K562 (cell line): ENCODE results near the gene TSPAN1. TPM values are rescaled to one million over a fixed set of nuclear protein-coding genes. Genes with fewer than 3 reads are reported as not detected.

Source experiments
- BRF1 ChIP-seq: IDR thresholded peaks from 3 replicates; pipeline ENCODE4 v1.6.1; 2011; ENCODE audit warnings: borderline replicate concordance, mild to moderate bottlenecking; ENCODE audit not compliant: insufficient read length; ENCODE audit errors: extremely low read depth
- CREB3 ChIP-seq: fragments of 450-650 bp; conservative IDR thresholded peaks from 2 replicates; pipeline ENCODE4 v1.6.1; 2016; ENCODE audit warnings: missing genetic modification characterization, low read depth, mild to moderate bottlenecking, missing compliant biosample characterization, moderate library complexity
- CTCF ChIP-seq, 3 experiments: IDR thresholded peaks in 2 of 3; conservative IDR thresholded peaks in 1 of 3; 2 replicates each; pipeline ENCODE4 v1.5.1; 2011 to 2012; ENCODE audit warnings: low read length in 3 of 3, mild to moderate bottlenecking in 3 of 3, control low read depth in 2 of 3, improper control_type of control experiment in 1 of 3, inconsistent platforms in 1 of 3, low read depth in 1 of 3, mixed read lengths in 1 of 3, moderate library complexity in 1 of 3; ENCODE audit not compliant: insufficient read depth in 2 of 3
- CXXC5 ChIP-seq: fragments of 250-450 bp; sonication (Bioruptor Pico); IDR thresholded peaks from 2 replicates; pipeline ENCODE4 v1.8.0; 2022; ENCODE audit warnings: inconsistent platforms, mild to moderate bottlenecking, moderate library complexity
- ERF ChIP-seq: fragments of 450-650 bp; formaldehyde crosslinking; IDR thresholded peaks from 2 replicates; pipeline ENCODE4 v1.4.0; 2020; ENCODE audit warnings: mild to moderate bottlenecking, mixed read lengths
- GATA2 ChIP-seq: sonication (generic); formaldehyde crosslinking; IDR thresholded peaks from 2 replicates; pipeline ENCODE4 v1.4.0; 2020; ENCODE audit warnings: mild to moderate bottlenecking, missing genetic modification reagents
- GTF2B ChIP-seq: IDR thresholded peaks from 2 replicates; pipeline ENCODE4 v1.6.1; 2011; ENCODE audit not compliant: insufficient read length; ENCODE audit errors: extremely low read depth
- GTF3C2 ChIP-seq: IDR thresholded peaks from 3 replicates; pipeline ENCODE4 v1.6.1; 2011; ENCODE audit warnings: borderline replicate concordance, mild to moderate bottlenecking, moderate library complexity; ENCODE audit not compliant: insufficient read length; ENCODE audit errors: extremely low read depth
- HBP1 ChIP-seq: fragments of 450-650 bp; formaldehyde crosslinking; IDR thresholded peaks from 2 replicates; pipeline ENCODE4 v1.4.0; 2022; ENCODE audit warnings: missing genetic modification characterization
- HDAC6 ChIP-seq: IDR thresholded peaks from 2 replicates; pipeline ENCODE4 v1.6.1; 2012; ENCODE audit warnings: low read depth, mild to moderate bottlenecking, control low read depth, inconsistent platforms, low read length, moderate library complexity
- HOXB6 ChIP-seq: fragments of 250-450 bp; sonication (Bioruptor Pico); IDR thresholded peaks from 2 replicates; pipeline ENCODE4 v1.5.1; 2022; ENCODE audit warnings: mild to moderate bottlenecking, borderline replicate concordance
- PKNOX1 ChIP-seq: fragments of 450-650 bp; IDR thresholded peaks from 2 replicates; pipeline ENCODE4 v1.6.1; 2016
- RNF2 ChIP-seq: sonication (generic); IDR thresholded peaks from 2 replicates; pipeline ENCODE4 v1.6.1; 2016
- SREBF2 ChIP-seq: sonication (generic); formaldehyde crosslinking; IDR thresholded peaks from 2 replicates; pipeline ENCODE4 v1.4.0; 2020; ENCODE audit warnings: mild to moderate bottlenecking, missing genetic modification reagents
- ZBTB26 ChIP-seq: fragments of 450-650 bp; formaldehyde crosslinking; IDR thresholded peaks from 2 replicates; pipeline ENCODE4 v1.4.0; 2022; ENCODE audit warnings: missing genetic modification characterization
- ZNF431 ChIP-seq: sonication (generic); formaldehyde crosslinking; IDR thresholded peaks from 2 replicates; pipeline ENCODE4 v1.8.0; 2022; ENCODE audit warnings: mild to moderate bottlenecking, missing genetic modification reagents
- ZNF551 ChIP-seq: fragments of 250-450 bp; sonication (Bioruptor Pico); IDR thresholded peaks from 2 replicates; pipeline ENCODE4 v1.5.0; 2021; ENCODE audit warnings: mild to moderate bottlenecking, moderate library complexity
- polyA plus RNA-seq, 8 experiments: library from polyadenylated mRNA; depleted of rRNA in 4 of 8; stranded (reverse) in 5 of 8; unstranded in 3 of 8; fragments of >200 nt; fragmentation: Nextera tagmentation in 2 of 8; fragmentation: Illumina TruSeq in 1 of 8; extraction: Ambion mirVana in 2 of 8; extraction: Trizol in 1 of 8; gene quantifications; 2 replicates each; pipeline versions ENCODE4 v1.2.1 to v1.2.3, GENCODE V29; 2011 to 2014; ENCODE audit warnings: inconsistent platforms in 1 of 8, missing spikeins in 1 of 8
- total RNA-seq, 7 experiments: library from RNA; depleted of rRNA in 6 of 7; stranded (reverse); fragments of >200 nt in 6 of 7; fragmentation: Illumina TruSeq in 2 of 7; extraction: Trizol in 2 of 7; gene quantifications; 2 replicates each; pipeline versions ENCODE4 v1.2.1 to v1.2.3, GENCODE V29; 2011 to 2021; ENCODE audit warnings: low replicate concordance in 1 of 7

Gene TSPAN1
- total and polyA plus RNA-seq, 9 of the 15 experiments (the other 6 are each of a cell fraction or from before 2014, with no cell fraction given), result 0.58 TPM; not detected in 8

- TF ChIP-seq RNF2, result no peak
- TF ChIP-seq GATA2 (CRISPR knock-in tag), result no peak
- no peak for TF ChIP-seq GTF2B
- TF ChIP-seq ZNF431 (CRISPR knock-in tag), result no peak; the same call in 1 of the 2 replicates
- 0 out of 2 replicates have a peak, but pooled peaks have one; percentile 4 for TF ChIP-seq CXXC5 (CRISPR knock-in tag)
- 0 out of 2 replicates have a peak, but pooled peaks have one; percentile 5 for TF ChIP-seq PKNOX1
- TF ChIP-seq GTF3C2, result no peak
- TF ChIP-seq HBP1, result peak; percentile 42; the same call in 1 of the 2 replicates
- TF ChIP-seq HOXB6 (CRISPR knock-in tag), result peak; percentile 55; the same call in 1 of the 2 replicates
- TF ChIP-seq HDAC6, result no peak
- no peak for TF ChIP-seq BRF1
- no peak for TF ChIP-seq CREB3
- TF ChIP-seq ZNF551 (CRISPR knock-in tag), result no peak
- 0 out of 2 replicates have a peak, but pooled peaks have one; percentile 68 for TF ChIP-seq ZBTB26
- no peak for TF ChIP-seq ERF (CRISPR knock-in tag)
- no peak for TF ChIP-seq CTCF (IDR thresholded peaks at IDR 0.05 in 2 of 3, conservative IDR thresholded peaks at IDR 0.05 in 1 of 3; ENCODE audit: insufficient read depth in 2 of 3, low read depth in 1 of 3, low read length in 3 of 3)
- TF ChIP-seq SREBF2 (CRISPR knock-in tag), result no peak
Measured at GRCh38 chr1:46133181-46133658, 41.7 kb upstream of the TSPAN1 start (continued).
